ENCODE data around the gene MYB.

Gene MYB

GRCh38 chr6:135227758-135228157 lies 46.6 kb downstream of the MYB start:
- DNase-seq (ENCODE audit: low read depth), result no peak
- no peak for TF ChIP-seq CTCF (IDR thresholded peaks at IDR 0.05; ENCODE audit: control insufficient read depth, extremely low read depth, insufficient read depth)
- H3K4me3 ChIP-seq (ENCODE audit: low read depth, low read length), result no peak overlapping the region

GRCh38 chr6:135228486-135228885 lies 47.4 kb downstream of the MYB start:
- no peak for DNase-seq (ENCODE audit: low read depth)
- H3K4me3 ChIP-seq (ENCODE audit: low read depth, low read length), result no peak overlapping the region
- no peak for TF ChIP-seq CTCF (IDR thresholded peaks at IDR 0.05; ENCODE audit: control insufficient read depth, extremely low read depth, insufficient read depth)

GRCh38 chr6:135229996-135230395 lies 48.9 kb downstream of the MYB start:
- TF ChIP-seq CTCF (IDR thresholded peaks at IDR 0.05; ENCODE audit: control insufficient read depth, extremely low read depth, insufficient read depth), result no peak
- DNase-seq (ENCODE audit: low read depth), result no peak
- H3K4me3 ChIP-seq (ENCODE audit: low read depth, low read length), result no peak overlapping the region

GRCh38 chr6:135230711-135231468 lies 49.8 kb downstream of the MYB start:
- H3K4me3 ChIP-seq (ENCODE audit: low read depth, low read length), result no peak overlapping the region
- DNase-seq (ENCODE audit: low read depth), result no peak
- TF ChIP-seq CTCF (IDR thresholded peaks at IDR 0.05; ENCODE audit: control insufficient read depth, extremely low read depth, insufficient read depth), result no peak

GRCh38 chr6:135231469-135231844 lies 50.3 kb downstream of the MYB start:
- no peak for TF ChIP-seq CTCF (IDR thresholded peaks at IDR 0.05; ENCODE audit: control insufficient read depth, extremely low read depth, insufficient read depth)
- no peak for DNase-seq (ENCODE audit: low read depth)
- no peak overlapping the region for H3K4me3 ChIP-seq (ENCODE audit: low read depth, low read length)

- no peak for TF ChIP-seq CTCF (IDR thresholded peaks at IDR 0.05; ENCODE audit: control insufficient read depth, extremely low read depth, insufficient read depth)
- H3K4me3 ChIP-seq (ENCODE audit: low read depth, low read length), result no peak overlapping the region
- no peak for DNase-seq (ENCODE audit: low read depth)
Observed at GRCh38 chr6:135233686-135234491, 52.8 kb downstream of the MYB start.

All from LNCaP clone FGC (cell line).